Measurements from ENCODE around the gene DOK3.

DOK3 gene

DNA sequence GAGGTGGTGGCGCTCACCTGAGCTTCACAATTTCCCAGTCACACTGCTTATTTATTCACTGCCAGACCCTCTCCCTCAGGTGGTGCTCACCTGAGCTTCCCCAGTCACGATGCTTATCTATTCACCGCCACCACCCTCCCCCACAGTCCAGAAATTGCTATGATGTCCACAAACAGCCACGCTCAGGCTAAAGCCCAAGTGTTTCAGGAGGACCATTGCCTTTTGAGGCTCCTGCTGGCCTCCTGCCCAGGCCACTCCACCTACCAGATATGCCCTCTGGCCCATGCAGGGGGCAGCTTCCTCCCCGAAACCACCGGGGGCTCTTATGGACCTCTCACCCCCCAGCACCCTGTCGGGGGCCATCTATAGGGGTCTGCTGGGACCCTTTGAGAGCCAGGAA is 16.8 kb downstream of the DOK3 start:
- Histone ChIP-seq H3K9me2 (ENCODE audit: low read depth, low read length) (no peaks in the 10 kb centered on the region), H3K4me3 (ENCODE audit: low read depth, low read length, poor library complexity, severe bottlenecking) (no peak overlapping the region), H3K9ac (ENCODE audit: low read length) (no peak overlapping the region), H4K20me1 (ENCODE audit: insufficient read depth, low read length) (no peaks in the 10 kb centered on the region), H3K4me2 (ENCODE audit: low read length) (no peak overlapping the region), H3F3A (ENCODE audit: insufficient read depth, low read length) (no peaks in the 10 kb centered on the region), H3K27ac (ENCODE audit: low read depth, low read length, poor library complexity, severe bottlenecking) (no peak overlapping the region), H3K79me2 (ENCODE audit: insufficient read depth, low read length) (no peaks in the 10 kb centered on the region), H3K4me1 (ENCODE audit: insufficient read depth, low read length, severe bottlenecking) (peaks cover 57% of the 10 kb centered on the region), H2AFZ (ENCODE audit: low read length) (no peak overlapping the region), H3K9me3 (ENCODE audit: low read length) (no peaks in the 10 kb centered on the region), H3K27me3 (ENCODE audit: insufficient read depth, low read length) (no peaks in the 10 kb centered on the region), H3K36me3 (ENCODE audit: insufficient read depth, low read length) (peaks cover 5% of the 10 kb centered on the region; the same call in 1 of the 2 replicates)
- TF ChIP-seq, protein P1, sequence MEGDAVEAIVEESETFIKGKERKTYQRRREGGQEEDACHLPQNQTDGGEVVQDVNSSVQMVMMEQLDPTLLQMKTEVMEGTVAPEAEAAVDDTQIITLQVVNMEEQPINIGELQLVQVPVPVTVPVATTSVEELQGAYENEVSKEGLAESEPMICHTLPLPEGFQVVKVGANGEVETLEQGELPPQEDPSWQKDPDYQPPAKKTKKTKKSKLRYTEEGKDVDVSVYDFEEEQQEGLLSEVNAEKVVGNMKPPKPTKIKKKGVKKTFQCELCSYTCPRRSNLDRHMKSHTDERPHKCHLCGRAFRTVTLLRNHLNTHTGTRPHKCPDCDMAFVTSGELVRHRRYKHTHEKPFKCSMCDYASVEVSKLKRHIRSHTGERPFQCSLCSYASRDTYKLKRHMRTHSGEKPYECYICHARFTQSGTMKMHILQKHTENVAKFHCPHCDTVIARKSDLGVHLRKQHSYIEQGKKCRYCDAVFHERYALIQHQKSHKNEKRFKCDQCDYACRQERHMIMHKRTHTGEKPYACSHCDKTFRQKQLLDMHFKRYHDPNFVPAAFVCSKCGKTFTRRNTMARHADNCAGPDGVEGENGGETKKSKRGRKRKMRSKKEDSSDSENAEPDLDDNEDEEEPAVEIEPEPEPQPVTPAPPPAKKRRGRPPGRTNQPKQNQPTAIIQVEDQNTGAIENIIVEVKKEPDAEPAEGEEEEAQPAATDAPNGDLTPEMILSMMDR (IDR thresholded peaks at IDR 0.05; ENCODE audit: low read length) = no peak
- TF ChIP-seq EZH2 (IDR thresholded peaks at IDR 0.05; ENCODE audit: borderline replicate concordance, low read length) = no peak

DNA sequence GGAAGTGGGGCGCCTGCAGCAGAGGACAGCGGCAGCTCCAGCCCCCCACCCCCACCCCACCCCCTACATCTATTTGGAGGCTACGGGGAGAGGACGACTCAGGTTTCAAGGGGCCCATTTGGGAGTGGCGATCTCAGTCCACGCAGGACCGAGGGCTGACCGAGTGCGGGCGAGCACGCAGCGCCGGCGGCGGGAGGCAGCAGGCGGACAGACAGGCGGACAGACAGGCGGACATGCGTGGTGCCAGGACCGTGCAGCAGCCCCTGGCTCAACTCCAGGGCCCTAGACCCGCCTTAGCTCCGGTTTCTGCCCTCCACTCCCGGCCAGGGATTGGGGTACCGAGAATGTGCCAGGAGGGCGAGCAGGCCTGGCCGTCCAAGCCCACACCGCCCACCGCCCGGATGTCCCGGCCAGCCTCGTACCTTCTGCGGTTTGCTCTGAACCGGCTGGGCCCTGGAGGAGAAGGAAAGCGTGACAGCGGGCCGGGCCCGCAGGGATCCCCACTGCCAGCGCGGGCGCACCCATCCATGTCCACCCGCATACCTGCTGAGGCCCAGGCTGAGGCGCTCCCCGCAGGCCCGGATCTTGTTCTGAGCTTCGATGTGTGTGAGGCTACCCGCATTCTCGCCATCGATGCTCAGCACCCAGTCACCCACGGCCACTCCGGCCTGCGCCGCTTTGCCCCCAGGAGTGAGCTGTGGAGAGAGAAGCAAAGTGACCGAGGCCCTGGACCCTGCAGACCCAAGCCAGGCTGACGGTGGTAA is 17.5 kb downstream of the DOK3 start:
- H3K27ac ChIP-seq (ENCODE audit: low read depth, low read length, poor library complexity, severe bottlenecking) = no peak overlapping the region
- no peaks in the 10 kb centered on the region for H3F3A ChIP-seq (ENCODE audit: insufficient read depth, low read length)
- H3K36me3 ChIP-seq (ENCODE audit: insufficient read depth, low read length) = peaks cover 12% of the 10 kb centered on the region
- no peak for TF ChIP-seq EZH2 (IDR thresholded peaks at IDR 0.05; ENCODE audit: borderline replicate concordance, low read length)
- TF ChIP-seq, protein P1 (IDR thresholded peaks at IDR 0.05; ENCODE audit: low read length) = no peak
- no peak overlapping the region for H2AFZ ChIP-seq (ENCODE audit: low read length)
- no peaks in the 10 kb centered on the region for H4K20me1 ChIP-seq (ENCODE audit: insufficient read depth, low read length)
- no peak overlapping the region for H3K4me3 ChIP-seq (ENCODE audit: low read depth, low read length, poor library complexity, severe bottlenecking)
- H3K27me3 ChIP-seq (ENCODE audit: insufficient read depth, low read length) = no peaks in the 10 kb centered on the region
- no peak overlapping the region for H3K4me2 ChIP-seq (ENCODE audit: low read length)
- H3K9me3 ChIP-seq (ENCODE audit: low read length) = no peaks in the 10 kb centered on the region
- peaks cover 57% of the 10 kb centered on the region for H3K4me1 ChIP-seq (ENCODE audit: insufficient read depth, low read length, severe bottlenecking)
- no peak overlapping the region for H3K9ac ChIP-seq (ENCODE audit: low read length)
- no peaks in the 10 kb centered on the region for H3K9me2 ChIP-seq (ENCODE audit: low read depth, low read length)
- H3K79me2 ChIP-seq (ENCODE audit: insufficient read depth, low read length) = no peaks in the 10 kb centered on the region

DNA sequence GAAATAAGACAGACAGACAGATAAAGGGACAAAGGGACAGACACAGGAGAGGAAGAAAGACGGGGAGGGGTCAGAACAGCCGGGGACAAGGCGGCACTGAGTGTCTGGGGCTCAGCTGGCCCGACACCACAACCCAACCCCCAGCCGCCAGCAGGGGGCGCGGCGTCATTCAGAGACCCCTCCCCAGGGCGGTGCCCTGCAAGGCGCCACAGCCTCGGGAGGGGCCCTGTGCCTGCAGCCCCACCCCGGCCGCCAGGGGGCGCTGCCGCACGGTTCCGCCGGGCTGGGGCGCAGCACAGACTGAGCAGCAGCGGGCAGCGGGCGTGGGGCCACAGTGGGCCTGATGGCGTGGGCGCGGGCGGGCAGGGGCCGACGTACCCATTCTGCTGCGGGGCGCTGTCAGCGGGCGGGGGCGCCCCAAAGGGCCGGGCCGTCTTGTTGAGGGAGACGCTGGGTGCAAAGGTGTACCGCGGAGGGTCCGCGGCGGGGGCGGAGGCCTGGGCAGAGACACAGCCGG is 18.1 kb downstream of the DOK3 start:
- no peaks in the 10 kb centered on the region for H3K79me2 ChIP-seq (ENCODE audit: insufficient read depth, low read length)
- peaks cover 14% of the 10 kb centered on the region for H3K36me3 ChIP-seq (ENCODE audit: insufficient read depth, low read length)
- peak overlapping the region; percentile 14; the same call in 1 of the 2 replicates for H3K4me2 ChIP-seq (ENCODE audit: low read length)
- H3K27me3 ChIP-seq (ENCODE audit: insufficient read depth, low read length) = no peaks in the 10 kb centered on the region
- peaks cover 54% of the 10 kb centered on the region for H3K4me1 ChIP-seq (ENCODE audit: insufficient read depth, low read length, severe bottlenecking)
- no peaks in the 10 kb centered on the region for H3K9me2 ChIP-seq (ENCODE audit: low read depth, low read length)
- no peak overlapping the region for H3K4me3 ChIP-seq (ENCODE audit: low read depth, low read length, poor library complexity, severe bottlenecking)
- TF ChIP-seq EZH2 (IDR thresholded peaks at IDR 0.05; ENCODE audit: borderline replicate concordance, low read length) = no peak
- TF ChIP-seq, protein P1 (IDR thresholded peaks at IDR 0.05; ENCODE audit: low read length) = peak; percentile 99
- no peaks in the 10 kb centered on the region for H4K20me1 ChIP-seq (ENCODE audit: insufficient read depth, low read length)
- H2AFZ ChIP-seq (ENCODE audit: low read length) = no peak overlapping the region
- peak overlapping the region; percentile 72 for H3K27ac ChIP-seq (ENCODE audit: low read depth, low read length, poor library complexity, severe bottlenecking)
- H3K9ac ChIP-seq (ENCODE audit: low read length) = no peak overlapping the region
- no peaks in the 10 kb centered on the region for H3F3A ChIP-seq (ENCODE audit: insufficient read depth, low read length)
- no peaks in the 10 kb centered on the region for H3K9me3 ChIP-seq (ENCODE audit: low read length)

Measured in OCI-LY1 (cell line).